ENCODE measurements around the gene SYCE1L.
"Not testable (repeated sequence)": the region's sequence is repeated elsewhere in the genome, so short reads cannot be mapped to it uniquely, and the experiment has no call there.

DNA sequence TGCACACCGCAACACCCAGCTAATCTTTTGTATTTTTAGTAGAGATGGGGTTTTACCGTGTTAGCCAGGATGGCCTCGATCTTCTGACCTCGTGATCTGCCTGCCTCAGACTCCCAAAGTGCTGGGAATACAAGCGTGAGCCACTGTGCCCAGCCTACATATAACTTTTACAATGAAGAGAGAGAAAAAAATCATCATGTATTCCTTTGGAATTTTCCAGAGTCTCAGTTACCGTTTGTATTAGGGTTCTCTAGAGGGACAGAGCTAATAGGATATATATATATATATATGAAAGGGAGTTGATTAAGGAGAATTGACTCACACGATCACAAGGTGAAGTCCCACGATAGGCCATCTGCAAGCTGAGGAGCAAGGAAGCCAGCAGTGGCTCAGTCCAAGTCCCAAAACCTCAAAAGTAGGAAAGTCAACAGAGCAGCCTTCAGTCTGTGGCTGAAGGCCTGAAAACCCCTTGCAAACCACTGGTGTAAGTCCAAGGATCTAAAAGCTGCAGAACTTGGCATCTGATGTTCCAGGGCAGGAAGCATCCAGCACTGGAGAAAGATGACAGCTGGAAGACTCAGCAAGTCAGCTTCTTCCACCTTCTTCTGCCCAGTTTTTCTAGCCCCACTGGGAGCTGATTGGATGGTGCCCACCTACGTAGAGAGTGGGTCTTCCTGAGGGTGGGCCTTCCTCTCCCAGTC, 33.5 kb upstream of the SYCE1L start:
- TF ChIP-seq, protein P1, sequence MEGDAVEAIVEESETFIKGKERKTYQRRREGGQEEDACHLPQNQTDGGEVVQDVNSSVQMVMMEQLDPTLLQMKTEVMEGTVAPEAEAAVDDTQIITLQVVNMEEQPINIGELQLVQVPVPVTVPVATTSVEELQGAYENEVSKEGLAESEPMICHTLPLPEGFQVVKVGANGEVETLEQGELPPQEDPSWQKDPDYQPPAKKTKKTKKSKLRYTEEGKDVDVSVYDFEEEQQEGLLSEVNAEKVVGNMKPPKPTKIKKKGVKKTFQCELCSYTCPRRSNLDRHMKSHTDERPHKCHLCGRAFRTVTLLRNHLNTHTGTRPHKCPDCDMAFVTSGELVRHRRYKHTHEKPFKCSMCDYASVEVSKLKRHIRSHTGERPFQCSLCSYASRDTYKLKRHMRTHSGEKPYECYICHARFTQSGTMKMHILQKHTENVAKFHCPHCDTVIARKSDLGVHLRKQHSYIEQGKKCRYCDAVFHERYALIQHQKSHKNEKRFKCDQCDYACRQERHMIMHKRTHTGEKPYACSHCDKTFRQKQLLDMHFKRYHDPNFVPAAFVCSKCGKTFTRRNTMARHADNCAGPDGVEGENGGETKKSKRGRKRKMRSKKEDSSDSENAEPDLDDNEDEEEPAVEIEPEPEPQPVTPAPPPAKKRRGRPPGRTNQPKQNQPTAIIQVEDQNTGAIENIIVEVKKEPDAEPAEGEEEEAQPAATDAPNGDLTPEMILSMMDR (conservative IDR thresholded peaks at IDR 0.05; ENCODE audit: low read length), result not testable (repeated sequence)
- not testable (repeated sequence) for TF ChIP-seq EZH2phosphoT487 (IDR thresholded peaks at IDR 0.05; ENCODE audit: borderline replicate concordance)

Measured in Loucy (cell line).